KMS-11 (cell line): Measurements from ENCODE around the gene HTR3D.
"Not testable (repeated sequence)": the region's sequence is repeated elsewhere in the genome, so short reads cannot be mapped to it uniquely, and the experiment has no call there.

Experiments
- H2AFZ ChIP-seq: fragments of 200-600 bp; sonication (generic); 2 replicates; pipeline ENCODE4 v1.6.1; 2016; ENCODE audit warnings: antibody characterized with exemption, mixed run types, low read depth
- H3K27ac ChIP-seq: fragments of 200-600 bp; sonication (generic); 2 replicates; pipeline ENCODE4 v1.6.1; 2016; ENCODE audit warnings: mild to moderate bottlenecking, mixed run types
- H3K27me3 ChIP-seq: fragments of 200-600 bp; sonication (generic); 2 replicates; pipeline ENCODE4 v1.6.1; 2017; ENCODE audit warnings: mild to moderate bottlenecking, low read depth, mixed run types, moderate library complexity; ENCODE audit not compliant: insufficient read depth
- H3K36me3 ChIP-seq: fragments of 200-600 bp; sonication (generic); 2 replicates; pipeline ENCODE4 v1.6.1; 2017; ENCODE audit warnings: mild to moderate bottlenecking, mixed run types; ENCODE audit not compliant: insufficient read depth
- H3K4me1 ChIP-seq: fragments of 200-600 bp; sonication (generic); 2 replicates; pipeline ENCODE4 v1.6.1; 2016; ENCODE audit warnings: mild to moderate bottlenecking, low read depth, mixed run types; ENCODE audit not compliant: poor library complexity, severe bottlenecking
- H3K4me2 ChIP-seq: fragments of 200-600 bp; sonication (generic); 2 replicates; pipeline ENCODE4 v1.7.0; 2016; ENCODE audit warnings: mild to moderate bottlenecking, mixed run types
- H3K4me3 ChIP-seq: fragments of 200-600 bp; sonication (generic); IDR thresholded peaks from 2 replicates; pipeline ENCODE4 v1.6.1; 2017; ENCODE audit warnings: low read depth, low read length, mixed read lengths; ENCODE audit not compliant: insufficient read depth
- H3K79me2 ChIP-seq: fragments of 200-600 bp; sonication (generic); 2 replicates; pipeline ENCODE4 v1.6.1; 2016; ENCODE audit warnings: low read depth, mixed run types; ENCODE audit not compliant: insufficient read depth
- H3K9ac ChIP-seq: fragments of 200-600 bp; sonication (generic); 2 replicates; pipeline ENCODE4 v1.6.1; 2016; ENCODE audit warnings: mild to moderate bottlenecking, mixed run types
- H4K20me1 ChIP-seq: fragments of 200-600 bp; sonication (generic); 2 replicates; pipeline ENCODE4 v1.6.1; 2016; ENCODE audit warnings: mild to moderate bottlenecking, mixed run types; ENCODE audit not compliant: insufficient read depth
- CTCF ChIP-seq: fragments of 200-600 bp; sonication (generic); conservative IDR thresholded peaks from 2 replicates; pipeline ENCODE4 v1.6.1; 2017; ENCODE audit warnings: low read depth, mild to moderate bottlenecking, antibody characterized with exemption, low read length, moderate library complexity, mixed read lengths

Gene HTR3D

GRCh38 chr3:184005941-184006507 lies 25.5 kb upstream of the HTR3D start:
- no peak for TF ChIP-seq CTCF
- Histone ChIP-seq H3K27me3 (no peaks in the 10 kb centered on the region), H4K20me1 (no peaks in the 10 kb centered on the region; the same call in 1 of the 2 replicates), H3K4me1 (peaks cover 20% of the 10 kb centered on the region), H3K27ac (peak overlapping the region; percentile 34; the same call in 1 of the 2 replicates), H3K79me2 (no peaks in the 10 kb centered on the region), H3K36me3 (no peaks in the 10 kb centered on the region), H3K9ac (peak overlapping the region; percentile 5; the same call in 1 of the 2 replicates), H3K4me3 (no peak overlapping the region), H2AFZ (no peak overlapping the region), H3K4me2 (peak overlapping the region; percentile 30)

- H3K4me1 ChIP-seq, result peaks cover 20% of the 10 kb centered on the region
- not testable (repeated sequence) for H3K27ac ChIP-seq, H3K36me3 ChIP-seq, H3K4me3 ChIP-seq, H3K9ac ChIP-seq, H4K20me1 ChIP-seq, H3K27me3 ChIP-seq, H2AFZ ChIP-seq, H3K4me2 ChIP-seq, H3K79me2 ChIP-seq
These were observed 24.3 kb upstream of the HTR3D start for GRCh38 chr3:184007143-184007813.

- no peaks in the 10 kb centered on the region; the same call in 1 of the 2 replicates for H4K20me1 ChIP-seq
- H3K4me3 ChIP-seq, result no peak overlapping the region
- H3K79me2 ChIP-seq, result no peaks in the 10 kb centered on the region
- TF ChIP-seq CTCF, result no peak
- H2AFZ ChIP-seq, result no peak overlapping the region
- H3K4me2 ChIP-seq, result no peak overlapping the region
- H3K4me1 ChIP-seq, result peaks cover 20% of the 10 kb centered on the region
- H3K36me3 ChIP-seq, result no peaks in the 10 kb centered on the region; the same call in 1 of the 2 replicates
- H3K9ac ChIP-seq, result no peak overlapping the region
- H3K27me3 ChIP-seq, result no peaks in the 10 kb centered on the region
- H3K27ac ChIP-seq, result no peak overlapping the region
These were observed 23.4 kb upstream of the HTR3D start for GRCh38 chr3:184008161-184008560.

DNA sequence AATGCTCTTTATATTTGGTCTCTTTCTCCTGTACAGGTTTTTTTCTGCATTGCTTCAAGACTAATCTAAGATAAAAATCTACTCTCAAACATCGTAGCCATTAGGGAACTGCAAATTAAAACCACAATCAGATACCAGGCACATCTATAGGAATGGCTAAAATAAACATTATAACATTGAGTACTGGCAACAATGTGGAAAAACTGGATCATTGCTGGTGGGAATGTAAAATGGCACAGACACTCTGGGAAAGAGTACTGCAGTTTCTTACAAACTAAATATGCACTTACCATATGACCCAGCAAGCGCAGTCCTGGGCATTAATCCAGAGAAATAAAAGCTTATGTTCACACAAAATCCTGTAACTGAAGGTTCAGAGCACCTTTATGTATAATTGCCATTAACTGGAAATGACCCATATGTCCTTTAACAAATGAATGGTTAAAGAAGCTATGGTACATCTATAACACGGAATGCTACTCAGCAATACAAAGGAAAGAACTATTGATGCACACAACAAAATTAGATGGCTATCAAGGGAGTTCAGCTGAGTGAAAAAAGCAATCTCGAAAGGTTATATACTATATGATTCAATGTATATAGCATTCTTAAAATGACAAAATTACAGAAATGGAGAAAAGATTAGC lies 20.2 kb upstream of the HTR3D start:
- Histone ChIP-seq H3K36me3 (no peaks in the 10 kb centered on the region; the same call in 1 of the 2 replicates), H3K27me3 (no peaks in the 10 kb centered on the region), H3K27ac (no peak overlapping the region), H3K79me2 (peaks cover 4% of the 10 kb centered on the region), H2AFZ (no peak overlapping the region), H3K4me3 (no peak overlapping the region), H3K4me1 (peaks cover 8% of the 10 kb centered on the region), H3K4me2 (no peak overlapping the region), H3K9ac (no peak overlapping the region), H4K20me1 (no peaks in the 10 kb centered on the region)
- no peak for TF ChIP-seq CTCF
